T1000 (cell line): ENCODE results near the gene PEX16.

Experiments
- DNase-seq: peaks from one replicate; lab custom pipeline; 2025; ENCODE audit warnings: mixed read lengths; lab: John Stamatoyannopoulos, UW

Gene PEX16

GRCh38 chr11:45930951-45931570 is 13.4 kb upstream of the PEX16 start:
- no peak for DNase-seq

- no peak for DNase-seq
Observed at GRCh38 chr11:45930031-45930794, 12.5 kb upstream of the PEX16 start.

- DNase-seq, result no peak
Observed at GRCh38 chr11:45929486-45930030, 11.9 kb upstream of the PEX16 start.

- DNase-seq, result no peak
Observed at GRCh38 chr11:45928535-45929215, 11.0 kb upstream of the PEX16 start.

- no peak for DNase-seq
Observed at GRCh38 chr11:45927684-45928413, 10.2 kb upstream of the PEX16 start.

GRCh38 chr11:45927332-45927683 is 9.6 kb upstream of the PEX16 start:
- no peak for DNase-seq

GRCh38 chr11:45926536-45927331 is 9.1 kb upstream of the PEX16 start:
- DNase-seq, result no peak

- DNase-seq, result no peak
Observed at GRCh38 chr11:45926001-45926401, 8.3 kb upstream of the PEX16 start.

- DNase-seq, result no peak
Observed at GRCh38 chr11:45925550-45925949, 7.9 kb upstream of the PEX16 start.

GRCh38 chr11:45924927-45925326 is 7.2 kb upstream of the PEX16 start:
- no peak for DNase-seq

- DNase-seq, result no peak
Observed at GRCh38 chr11:45924036-45924915, 6.6 kb upstream of the PEX16 start.

- no peak for DNase-seq
Observed at GRCh38 chr11:45922425-45923082, 4.9 kb upstream of the PEX16 start, which contains the start of gene LARGE2. LARGE2 (plus strand) TSS chr11:45922656; CDS start chr11:45922883, 227 bp downstream.

- no peak for DNase-seq
Observed at GRCh38 chr11:45921561-45922424, 4.1 kb upstream of the PEX16 start.

- DNase-seq, result no peak
Observed at GRCh38 chr11:45920531-45921477, 3.1 kb upstream of the PEX16 start.

GRCh38 chr11:45919806-45920530 is 2.3 kb upstream of the PEX16 start:
- no peak for DNase-seq

- no peak for DNase-seq
Observed at GRCh38 chr11:45918962-45919675, 1.4 kb upstream of the PEX16 start.
